C4-2B (cell line): ENCODE measurements around the gene SCN9A.

Source experiments
- ZFX ChIP-seq: fragments of 450-650 bp; IDR thresholded peaks from 2 replicates; pipeline ENCODE4 v1.6.1; 2017
- TF ChIP-seq, protein P1 (sequence below): fragments of 450-650 bp; conservative IDR thresholded peaks from 2 replicates; pipeline ENCODE4 v1.5.1; 2017; ENCODE audit warnings: mild to moderate bottlenecking

DNA sequence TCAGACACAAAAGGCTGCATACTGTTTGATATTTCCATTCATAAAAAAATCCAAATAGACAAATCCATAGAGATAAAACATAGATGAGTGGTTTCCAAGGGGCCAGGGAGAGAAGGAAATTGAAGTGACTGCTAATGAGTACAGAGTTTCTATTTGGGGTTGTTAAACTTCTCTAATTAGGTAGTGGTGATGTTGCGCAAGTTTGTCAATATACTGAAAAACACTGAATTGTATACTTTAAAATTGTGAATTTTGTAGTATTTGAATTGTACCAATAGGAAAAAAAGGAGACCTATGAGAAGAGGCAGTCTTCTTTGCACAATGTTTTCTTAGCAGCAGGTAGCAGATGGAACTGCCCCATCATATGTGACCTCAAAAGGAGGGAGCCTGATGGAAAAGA is 71.1 kb downstream of the SCN9A start:
- TF ChIP-seq, protein P1, sequence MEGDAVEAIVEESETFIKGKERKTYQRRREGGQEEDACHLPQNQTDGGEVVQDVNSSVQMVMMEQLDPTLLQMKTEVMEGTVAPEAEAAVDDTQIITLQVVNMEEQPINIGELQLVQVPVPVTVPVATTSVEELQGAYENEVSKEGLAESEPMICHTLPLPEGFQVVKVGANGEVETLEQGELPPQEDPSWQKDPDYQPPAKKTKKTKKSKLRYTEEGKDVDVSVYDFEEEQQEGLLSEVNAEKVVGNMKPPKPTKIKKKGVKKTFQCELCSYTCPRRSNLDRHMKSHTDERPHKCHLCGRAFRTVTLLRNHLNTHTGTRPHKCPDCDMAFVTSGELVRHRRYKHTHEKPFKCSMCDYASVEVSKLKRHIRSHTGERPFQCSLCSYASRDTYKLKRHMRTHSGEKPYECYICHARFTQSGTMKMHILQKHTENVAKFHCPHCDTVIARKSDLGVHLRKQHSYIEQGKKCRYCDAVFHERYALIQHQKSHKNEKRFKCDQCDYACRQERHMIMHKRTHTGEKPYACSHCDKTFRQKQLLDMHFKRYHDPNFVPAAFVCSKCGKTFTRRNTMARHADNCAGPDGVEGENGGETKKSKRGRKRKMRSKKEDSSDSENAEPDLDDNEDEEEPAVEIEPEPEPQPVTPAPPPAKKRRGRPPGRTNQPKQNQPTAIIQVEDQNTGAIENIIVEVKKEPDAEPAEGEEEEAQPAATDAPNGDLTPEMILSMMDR = no peak
- no peak for TF ChIP-seq ZFX
